ENCODE measurements around the gene AKR1C2. TPM values are rescaled to one million over a fixed set of nuclear protein-coding genes. Genes with fewer than 3 reads are reported as not detected.

The AKR1C2 gene
- total and polyA plus RNA-seq, 9 of the 15 experiments (the other 6 are each of a cell fraction or from before 2014, with no cell fraction given): 13.8 to 74.0 (median 30.5) TPM

DNA sequence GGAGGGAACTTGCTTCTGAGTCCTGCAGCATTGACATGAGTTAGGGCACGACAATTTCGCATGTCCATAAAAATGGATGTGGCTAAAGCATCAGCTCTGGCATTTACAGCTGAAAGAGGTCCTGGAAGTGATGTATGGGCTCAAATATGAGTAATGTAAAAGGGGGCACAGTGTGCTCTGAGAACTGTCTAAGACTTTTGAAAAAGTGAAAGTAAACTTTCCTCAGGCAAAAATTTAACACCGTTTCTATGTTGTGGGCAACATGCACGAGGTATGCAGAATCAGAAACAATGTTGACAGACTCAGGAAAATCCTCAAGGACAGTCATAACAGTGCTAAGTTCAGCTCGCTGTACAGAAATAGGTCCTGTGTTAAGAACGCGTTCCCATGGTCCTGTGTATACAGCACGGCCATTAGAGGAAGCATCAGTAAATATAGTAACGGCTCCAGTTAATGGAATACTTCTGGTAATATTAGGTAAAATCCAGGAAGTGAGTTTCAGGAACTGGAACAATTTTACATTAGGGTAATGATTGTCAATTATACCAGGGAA is 37.9 kb upstream of the AKR1C2 start:
- H3K4me2 ChIP-seq (ENCODE audit: insufficient read depth, low read length): no peak overlapping the region; the same call in 1 of the 2 replicates
- H3K9ac ChIP-seq (ENCODE audit: insufficient read depth in 1 of 2, low read depth in 2 of 2, low read length in 2 of 2): no peak overlapping the region
- ATAC-seq: no peak

More for the DNA sequence above, 37.9 kb upstream of the AKR1C2 start:
- ChIA-PET CTCF (ENCODE audit: low intra/inter-chr PET ratio) (no interaction called here), POLR2A (interaction anchor here (1.1 kb wide), 1 partner anchor 24 kb away, joined by 4 read pairs; no protein-coding TSS in a partner anchor)
- H3K27me3 ChIP-seq (ENCODE audit: control insufficient read depth in 2 of 2, insufficient read depth in 2 of 2, low read length in 2 of 2): no peaks in the 10 kb centered on the region
- no peaks in the 10 kb centered on the region for H3K9me1 ChIP-seq (ENCODE audit: control insufficient read depth, insufficient read depth, low read length)
- TF ChIP-seq ZNF589 (CRISPR knock-in tag; IDR thresholded peaks at IDR 0.05; ENCODE audit: low read depth) (no peak), MYC (IDR thresholded peaks at IDR 0.05; ENCODE audit: low read depth, low read length) (no peak), MYC (CRISPR knock-in tag; IDR thresholded peaks at IDR 0.05; ENCODE audit: borderline replicate concordance, low read depth) (no peak), THRAP3 (IDR thresholded peaks at IDR 0.05; ENCODE audit: borderline replicate concordance) (no peak), ZNF41 (CRISPR knock-in tag; conservative IDR thresholded peaks at IDR 0.05) (no peak)
- TF ChIP-seq, protein P1, sequence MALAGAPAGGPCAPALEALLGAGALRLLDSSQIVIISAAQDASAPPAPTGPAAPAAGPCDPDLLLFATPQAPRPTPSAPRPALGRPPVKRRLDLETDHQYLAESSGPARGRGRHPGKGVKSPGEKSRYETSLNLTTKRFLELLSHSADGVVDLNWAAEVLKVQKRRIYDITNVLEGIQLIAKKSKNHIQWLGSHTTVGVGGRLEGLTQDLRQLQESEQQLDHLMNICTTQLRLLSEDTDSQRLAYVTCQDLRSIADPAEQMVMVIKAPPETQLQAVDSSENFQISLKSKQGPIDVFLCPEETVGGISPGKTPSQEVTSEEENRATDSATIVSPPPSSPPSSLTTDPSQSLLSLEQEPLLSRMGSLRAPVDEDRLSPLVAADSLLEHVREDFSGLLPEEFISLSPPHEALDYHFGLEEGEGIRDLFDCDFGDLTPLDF (CRISPR knock-in tag; IDR thresholded peaks at IDR 0.05): no peak
- TF ChIP-seq, protein P2, sequence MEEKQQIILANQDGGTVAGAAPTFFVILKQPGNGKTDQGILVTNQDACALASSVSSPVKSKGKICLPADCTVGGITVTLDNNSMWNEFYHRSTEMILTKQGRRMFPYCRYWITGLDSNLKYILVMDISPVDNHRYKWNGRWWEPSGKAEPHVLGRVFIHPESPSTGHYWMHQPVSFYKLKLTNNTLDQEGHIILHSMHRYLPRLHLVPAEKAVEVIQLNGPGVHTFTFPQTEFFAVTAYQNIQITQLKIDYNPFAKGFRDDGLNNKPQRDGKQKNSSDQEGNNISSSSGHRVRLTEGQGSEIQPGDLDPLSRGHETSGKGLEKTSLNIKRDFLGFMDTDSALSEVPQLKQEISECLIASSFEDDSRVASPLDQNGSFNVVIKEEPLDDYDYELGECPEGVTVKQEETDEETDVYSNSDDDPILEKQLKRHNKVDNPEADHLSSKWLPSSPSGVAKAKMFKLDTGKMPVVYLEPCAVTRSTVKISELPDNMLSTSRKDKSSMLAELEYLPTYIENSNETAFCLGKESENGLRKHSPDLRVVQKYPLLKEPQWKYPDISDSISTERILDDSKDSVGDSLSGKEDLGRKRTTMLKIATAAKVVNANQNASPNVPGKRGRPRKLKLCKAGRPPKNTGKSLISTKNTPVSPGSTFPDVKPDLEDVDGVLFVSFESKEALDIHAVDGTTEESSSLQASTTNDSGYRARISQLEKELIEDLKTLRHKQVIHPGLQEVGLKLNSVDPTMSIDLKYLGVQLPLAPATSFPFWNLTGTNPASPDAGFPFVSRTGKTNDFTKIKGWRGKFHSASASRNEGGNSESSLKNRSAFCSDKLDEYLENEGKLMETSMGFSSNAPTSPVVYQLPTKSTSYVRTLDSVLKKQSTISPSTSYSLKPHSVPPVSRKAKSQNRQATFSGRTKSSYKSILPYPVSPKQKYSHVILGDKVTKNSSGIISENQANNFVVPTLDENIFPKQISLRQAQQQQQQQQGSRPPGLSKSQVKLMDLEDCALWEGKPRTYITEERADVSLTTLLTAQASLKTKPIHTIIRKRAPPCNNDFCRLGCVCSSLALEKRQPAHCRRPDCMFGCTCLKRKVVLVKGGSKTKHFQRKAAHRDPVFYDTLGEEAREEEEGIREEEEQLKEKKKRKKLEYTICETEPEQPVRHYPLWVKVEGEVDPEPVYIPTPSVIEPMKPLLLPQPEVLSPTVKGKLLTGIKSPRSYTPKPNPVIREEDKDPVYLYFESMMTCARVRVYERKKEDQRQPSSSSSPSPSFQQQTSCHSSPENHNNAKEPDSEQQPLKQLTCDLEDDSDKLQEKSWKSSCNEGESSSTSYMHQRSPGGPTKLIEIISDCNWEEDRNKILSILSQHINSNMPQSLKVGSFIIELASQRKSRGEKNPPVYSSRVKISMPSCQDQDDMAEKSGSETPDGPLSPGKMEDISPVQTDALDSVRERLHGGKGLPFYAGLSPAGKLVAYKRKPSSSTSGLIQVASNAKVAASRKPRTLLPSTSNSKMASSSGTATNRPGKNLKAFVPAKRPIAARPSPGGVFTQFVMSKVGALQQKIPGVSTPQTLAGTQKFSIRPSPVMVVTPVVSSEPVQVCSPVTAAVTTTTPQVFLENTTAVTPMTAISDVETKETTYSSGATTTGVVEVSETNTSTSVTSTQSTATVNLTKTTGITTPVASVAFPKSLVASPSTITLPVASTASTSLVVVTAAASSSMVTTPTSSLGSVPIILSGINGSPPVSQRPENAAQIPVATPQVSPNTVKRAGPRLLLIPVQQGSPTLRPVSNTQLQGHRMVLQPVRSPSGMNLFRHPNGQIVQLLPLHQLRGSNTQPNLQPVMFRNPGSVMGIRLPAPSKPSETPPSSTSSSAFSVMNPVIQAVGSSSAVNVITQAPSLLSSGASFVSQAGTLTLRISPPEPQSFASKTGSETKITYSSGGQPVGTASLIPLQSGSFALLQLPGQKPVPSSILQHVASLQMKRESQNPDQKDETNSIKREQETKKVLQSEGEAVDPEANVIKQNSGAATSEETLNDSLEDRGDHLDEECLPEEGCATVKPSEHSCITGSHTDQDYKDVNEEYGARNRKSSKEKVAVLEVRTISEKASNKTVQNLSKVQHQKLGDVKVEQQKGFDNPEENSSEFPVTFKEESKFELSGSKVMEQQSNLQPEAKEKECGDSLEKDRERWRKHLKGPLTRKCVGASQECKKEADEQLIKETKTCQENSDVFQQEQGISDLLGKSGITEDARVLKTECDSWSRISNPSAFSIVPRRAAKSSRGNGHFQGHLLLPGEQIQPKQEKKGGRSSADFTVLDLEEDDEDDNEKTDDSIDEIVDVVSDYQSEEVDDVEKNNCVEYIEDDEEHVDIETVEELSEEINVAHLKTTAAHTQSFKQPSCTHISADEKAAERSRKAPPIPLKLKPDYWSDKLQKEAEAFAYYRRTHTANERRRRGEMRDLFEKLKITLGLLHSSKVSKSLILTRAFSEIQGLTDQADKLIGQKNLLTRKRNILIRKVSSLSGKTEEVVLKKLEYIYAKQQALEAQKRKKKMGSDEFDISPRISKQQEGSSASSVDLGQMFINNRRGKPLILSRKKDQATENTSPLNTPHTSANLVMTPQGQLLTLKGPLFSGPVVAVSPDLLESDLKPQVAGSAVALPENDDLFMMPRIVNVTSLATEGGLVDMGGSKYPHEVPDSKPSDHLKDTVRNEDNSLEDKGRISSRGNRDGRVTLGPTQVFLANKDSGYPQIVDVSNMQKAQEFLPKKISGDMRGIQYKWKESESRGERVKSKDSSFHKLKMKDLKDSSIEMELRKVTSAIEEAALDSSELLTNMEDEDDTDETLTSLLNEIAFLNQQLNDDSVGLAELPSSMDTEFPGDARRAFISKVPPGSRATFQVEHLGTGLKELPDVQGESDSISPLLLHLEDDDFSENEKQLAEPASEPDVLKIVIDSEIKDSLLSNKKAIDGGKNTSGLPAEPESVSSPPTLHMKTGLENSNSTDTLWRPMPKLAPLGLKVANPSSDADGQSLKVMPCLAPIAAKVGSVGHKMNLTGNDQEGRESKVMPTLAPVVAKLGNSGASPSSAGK (IDR thresholded peaks at IDR 0.05): 0 out of 2 replicates have a peak, but pooled peaks have one; percentile 21
- no peaks in the 10 kb centered on the region for H4K20me1 ChIP-seq (replicated peaks; ENCODE audit: control insufficient read depth, insufficient read depth, low read length)
- intact Hi-C loops (cut with micrococcal nuclease) (no loop called here), in situ Hi-C loops (cut with MboI) (no loop called here)
- H3K36me3 ChIP-seq (ENCODE audit: control insufficient read depth, insufficient read depth, low read length): no peaks in the 10 kb centered on the region
- BruUV-seq (replicated peaks): no TSS peak
- peaks cover 2% of the 10 kb centered on the region; the same call in 1 of the 2 replicates for H3K9me3 ChIP-seq (replicated peaks; ENCODE audit: control insufficient read depth, insufficient read depth, low read depth, low read length)
- H3K4me3 ChIP-seq: no peak overlapping the region
- peak overlapping the region; percentile 73 for H2AFZ ChIP-seq (ENCODE audit: low read depth, low read length)
- H3K27ac ChIP-seq (ENCODE audit: extremely low read depth, low read depth, low read length): no peak overlapping the region
- 44% methylated on average over 9 of the region's 9 CpGs for WGBS (ENCODE audit: insufficient coverage, low coverage, missing lambda C conversion rate)
- H3K79me2 ChIP-seq (ENCODE audit: control insufficient read depth, insufficient read depth, low read length): no peaks in the 10 kb centered on the region
- DNase-seq (ENCODE audit: extremely low read depth in 1 of 4, low spot score in 3 of 4) (no peak), FAIRE-seq (no peak)
- no peaks in the 10 kb centered on the region; a peak in 1 of 5 replicates for H3K4me1 ChIP-seq (replicated peaks in 1 of 2; ENCODE audit: control insufficient read depth in 2 of 2, insufficient read depth in 2 of 2, low read length in 2 of 2)

All from K562 (cell line).